Hematopoietic multipotent progenitor cell treated with erythropoietin and hydrocortisone succinate and interleukin-3 and kit ligand, for 8 days (in vitro differentiated cells): ENCODE measurements around the gene KIAA0930.
"Not testable (repeated sequence)": the region's sequence is repeated elsewhere in the genome, so short reads cannot be mapped to it uniquely, and the experiment has no call there.

Experiments
- DNase-seq: peaks from one replicate; pipeline ENCODE4 v3.0.0-alpha.2; 2015

KIAA0930 gene

DNA sequence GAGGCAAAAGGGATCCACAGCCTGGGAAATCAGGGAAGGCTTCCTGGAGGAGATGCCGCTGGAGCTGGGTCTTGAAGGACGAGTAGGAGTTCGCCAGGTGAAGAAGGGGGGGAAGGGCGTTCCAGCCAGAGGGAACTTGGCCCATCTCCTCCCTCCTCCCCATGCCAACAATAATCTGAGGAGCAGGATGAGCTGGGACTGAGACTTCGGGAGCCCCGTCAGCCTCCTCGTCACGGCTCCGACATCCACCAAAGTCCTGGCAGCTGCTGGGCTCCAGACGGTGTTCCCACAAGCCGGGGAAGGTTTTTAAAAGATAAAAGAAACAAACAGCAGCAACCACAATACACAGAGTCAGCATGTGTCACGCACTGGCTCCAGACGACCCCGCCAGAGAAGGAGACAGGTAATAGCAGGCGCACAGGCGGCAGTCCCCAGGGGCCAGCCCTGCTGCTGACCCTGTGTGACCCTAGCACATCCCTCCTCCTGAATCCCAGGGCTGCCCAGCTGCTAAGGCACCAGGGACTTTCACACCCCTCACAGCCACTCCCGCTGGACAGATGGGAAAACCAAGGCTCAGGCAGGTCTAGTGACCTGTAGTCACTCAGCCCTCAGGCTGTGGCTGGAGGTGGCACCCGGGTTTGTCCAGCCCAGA lies 39.7 kb downstream of the KIAA0930 start:
- DNase-seq = no peak

DNA sequence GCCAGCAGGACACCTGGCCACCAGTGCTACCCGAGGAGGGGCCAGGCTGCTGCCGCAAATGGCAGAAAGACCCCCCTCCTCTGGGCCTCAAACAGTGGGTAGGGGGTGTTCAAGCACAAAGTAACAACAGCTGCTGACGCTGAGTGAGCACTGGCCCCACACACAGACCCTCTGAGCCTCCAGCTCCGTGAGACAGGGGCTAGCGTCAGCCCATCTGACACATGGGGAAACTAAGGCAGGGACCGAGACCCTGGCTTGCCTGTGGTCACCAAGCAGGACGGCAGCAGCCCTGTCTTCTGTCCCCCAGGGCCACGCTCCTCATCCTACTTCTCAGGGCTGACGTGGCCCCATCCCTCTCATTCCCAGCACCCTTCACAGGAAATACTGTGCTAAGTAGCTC lies 40.5 kb downstream of the KIAA0930 start:
- no peak for DNase-seq

GRCh38 chr22:45199723-45200122 lies 41.0 kb downstream of the KIAA0930 start:
- no peak for DNase-seq

DNA sequence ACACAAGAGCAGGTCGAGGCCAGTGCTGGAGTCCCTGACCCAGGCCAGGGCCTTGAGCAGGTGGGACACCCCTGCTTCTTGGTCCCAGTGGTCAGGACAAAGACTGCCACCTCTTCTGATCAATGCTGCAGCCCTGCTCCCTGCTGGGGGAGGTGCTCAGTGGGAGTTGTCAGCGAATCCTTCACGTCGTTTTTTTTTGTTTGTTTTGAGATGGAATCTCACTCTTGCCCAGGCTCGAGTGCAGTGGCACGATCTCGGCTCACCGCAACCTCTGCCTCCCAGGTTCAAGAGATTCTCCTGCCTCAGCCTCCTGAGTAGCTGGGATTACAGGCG lies 42.3 kb downstream of the KIAA0930 start:
- no peak for DNase-seq

DNA sequence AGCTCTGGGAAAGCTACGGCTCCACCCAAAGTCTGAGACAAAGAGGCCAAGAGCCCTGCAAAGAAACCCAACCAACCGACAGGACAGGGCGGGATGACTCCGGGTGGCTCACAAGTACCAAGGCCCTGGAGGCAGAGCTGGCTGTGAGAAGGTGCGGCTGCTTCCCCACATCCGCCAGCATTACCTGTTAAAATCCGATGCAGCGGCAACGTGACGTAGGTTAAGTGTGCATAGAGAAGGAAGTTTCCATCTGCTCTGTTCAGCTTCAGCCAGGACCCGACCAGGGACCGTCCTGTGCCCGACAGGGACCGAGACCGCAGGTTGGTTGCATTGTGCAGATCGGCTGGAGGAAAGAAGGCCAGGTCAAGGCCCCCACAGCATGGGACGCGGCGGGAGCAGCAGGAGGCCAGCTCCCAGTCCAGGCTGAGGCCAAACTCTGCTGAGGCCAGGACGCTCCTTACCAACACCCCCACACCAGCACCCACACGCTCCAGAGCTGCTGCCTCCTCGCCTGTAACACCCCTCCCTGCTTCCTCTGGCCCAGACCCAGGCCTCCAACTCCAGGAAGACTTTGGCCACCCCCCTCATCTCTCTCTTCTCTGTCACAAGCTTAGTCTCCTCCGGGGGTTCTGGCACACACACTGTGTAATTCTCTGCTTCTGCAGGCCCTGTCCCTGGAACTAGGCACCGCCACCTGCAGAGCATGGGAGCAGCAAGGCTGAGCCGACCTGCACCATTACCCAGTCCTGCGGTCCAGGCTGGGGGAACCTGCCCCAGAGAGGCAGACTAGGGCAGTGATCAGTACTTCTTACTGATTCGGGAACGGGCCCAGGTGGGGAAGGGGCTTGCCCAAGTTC lies 42.9 kb downstream of the KIAA0930 start:
- no peak for DNase-seq

DNA sequence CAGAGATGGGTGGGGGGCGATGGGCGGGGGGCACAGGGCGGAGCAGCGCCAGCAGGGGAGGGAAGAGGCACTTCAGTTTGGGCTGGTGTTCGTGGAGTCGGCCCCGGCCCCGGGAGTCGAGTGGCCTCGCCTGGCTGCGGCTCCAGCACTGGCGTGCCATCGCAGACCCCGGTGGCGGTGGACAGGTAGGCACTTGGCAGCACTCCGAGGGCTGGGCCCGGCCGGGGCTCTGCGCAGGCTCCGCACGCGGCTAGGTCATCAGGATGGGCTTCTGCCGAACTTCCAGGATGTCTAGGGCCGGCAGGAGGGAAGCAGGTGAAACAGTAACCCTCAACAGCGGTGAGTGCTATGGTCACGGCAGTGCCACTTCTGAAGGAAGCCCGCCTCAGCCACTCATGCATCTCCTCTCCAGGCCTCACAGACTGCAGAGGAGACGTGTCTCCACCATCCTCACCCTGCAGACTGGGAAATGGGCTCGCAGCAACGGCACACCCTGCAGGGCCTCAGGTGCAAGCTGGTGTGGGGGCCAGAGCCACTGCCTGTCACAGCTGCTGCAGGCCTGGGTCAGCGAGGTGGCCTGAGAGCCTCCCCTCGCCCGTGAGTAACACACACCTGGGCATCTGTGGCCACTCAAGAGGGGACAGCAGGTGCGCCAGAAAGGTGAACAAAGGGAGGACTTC lies 43.6 kb downstream of the KIAA0930 start:
- no peak for DNase-seq

DNA sequence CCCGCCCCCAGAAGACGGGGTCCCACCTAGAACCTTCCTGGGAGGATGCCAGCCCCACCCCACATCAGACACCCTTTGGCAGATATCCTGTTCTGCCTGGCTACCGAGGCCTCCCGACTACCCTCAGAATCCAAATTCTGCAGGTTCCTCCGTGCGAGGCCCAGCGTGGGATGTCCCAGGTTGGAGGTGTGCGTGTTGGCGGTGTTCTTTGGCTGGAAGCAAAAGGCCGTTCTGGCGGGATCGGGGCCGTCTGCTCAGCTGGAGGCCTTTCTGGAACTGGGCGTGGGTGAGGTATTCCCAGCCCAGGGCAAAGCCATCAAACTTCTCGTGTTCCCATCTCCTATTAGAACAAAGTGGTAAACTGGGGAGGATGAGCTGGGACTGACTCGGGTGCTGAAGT lies 44.4 kb downstream of the KIAA0930 start:
- no peak for DNase-seq

DNA sequence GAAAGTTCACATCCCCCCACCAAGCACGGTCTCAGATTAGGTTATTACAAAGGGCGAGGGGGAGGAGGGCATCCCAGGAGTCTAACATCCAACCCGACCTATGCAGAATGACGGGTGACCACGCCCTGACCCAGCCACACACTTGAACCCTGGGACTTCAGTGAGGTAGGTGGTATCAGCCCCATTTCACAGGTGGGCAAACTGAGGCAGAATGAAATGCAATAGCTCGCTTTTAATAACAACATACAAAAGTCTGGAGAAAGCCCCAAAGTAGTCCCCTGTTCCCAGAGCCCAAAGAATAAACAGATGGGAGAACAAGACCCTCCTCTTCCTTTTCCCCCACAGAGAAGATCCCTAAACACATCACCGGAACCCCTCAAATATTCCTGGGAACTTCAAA lies 45.1 kb downstream of the KIAA0930 start:
- no peak for DNase-seq

- DNase-seq = no peak
These were observed 46.0 kb downstream of the KIAA0930 start for GRCh38 chr22:45194686-45195085.

GRCh38 chr22:45192701-45193187 lies 48.0 kb downstream of the KIAA0930 start:
- no peak for DNase-seq

DNA sequence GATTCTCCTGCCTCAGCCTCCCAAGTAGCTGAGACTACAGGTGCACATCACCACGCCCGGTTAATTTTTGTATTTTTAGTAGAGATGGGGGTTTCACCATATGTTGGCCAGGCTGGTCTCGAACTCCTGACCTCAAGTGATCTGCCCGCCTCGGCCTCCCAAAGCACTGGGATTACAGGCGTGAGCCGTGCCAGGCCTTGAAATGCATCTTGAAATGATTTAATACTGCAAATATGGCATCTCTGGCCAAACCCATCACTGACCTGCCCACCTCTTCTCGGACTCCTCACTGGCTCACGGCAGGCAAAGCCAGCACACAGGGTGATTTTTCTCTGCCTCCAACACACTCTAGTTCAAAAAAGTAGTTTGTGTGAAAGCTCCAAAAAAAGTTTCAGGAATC lies 48.9 kb downstream of the KIAA0930 start:
- not testable (repeated sequence) for DNase-seq

- DNase-seq = no peak
These were observed 50.4 kb downstream of the KIAA0930 start for GRCh38 chr22:45190202-45190872.

- DNase-seq = no peak
These were observed 51.9 kb downstream of the KIAA0930 start for GRCh38 chr22:45188779-45189178.

GRCh38 chr22:45187891-45188290 lies 52.8 kb downstream of the KIAA0930 start:
- DNase-seq = no peak

DNA sequence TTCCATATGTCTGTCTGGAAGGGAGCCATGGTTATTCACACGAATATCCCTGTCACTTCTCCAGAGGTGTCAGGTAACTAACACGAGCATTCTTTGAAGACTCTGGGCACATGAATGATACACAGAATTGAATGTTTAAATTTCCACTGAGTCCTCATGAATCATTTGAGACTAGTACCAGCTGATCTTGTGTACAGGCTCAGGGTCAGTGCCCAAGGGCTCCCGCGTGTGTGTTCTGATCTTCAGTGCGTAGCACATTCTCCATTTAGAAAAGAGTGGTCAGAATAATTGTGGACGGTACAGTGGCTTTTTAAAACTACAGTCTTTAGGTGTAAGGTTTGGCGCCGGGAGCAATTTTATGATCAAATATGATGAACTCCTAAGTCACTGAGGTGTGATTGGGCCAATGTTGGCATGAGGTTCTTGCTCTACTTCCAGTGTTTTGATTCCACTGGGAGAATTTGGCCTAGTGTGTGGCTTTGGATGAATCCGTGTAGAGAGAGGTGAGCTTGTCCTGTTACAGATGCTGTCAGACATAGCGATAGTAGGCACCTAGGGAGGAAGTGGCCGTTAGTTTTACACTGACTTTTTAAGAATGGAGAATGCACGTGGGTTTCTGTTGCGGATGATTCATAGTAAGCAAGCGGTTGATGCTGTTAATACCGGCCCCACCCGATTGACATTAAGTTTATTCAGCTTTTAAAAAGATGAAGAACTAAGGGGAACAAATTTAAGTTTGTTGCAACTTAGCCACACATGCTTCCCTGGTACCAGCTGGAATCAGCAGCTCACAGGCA lies 54.8 kb downstream of the KIAA0930 start:
- no peak for DNase-seq

GRCh38 chr22:45183974-45184373 lies 56.7 kb downstream of the KIAA0930 start:
- no peak for DNase-seq

DNA sequence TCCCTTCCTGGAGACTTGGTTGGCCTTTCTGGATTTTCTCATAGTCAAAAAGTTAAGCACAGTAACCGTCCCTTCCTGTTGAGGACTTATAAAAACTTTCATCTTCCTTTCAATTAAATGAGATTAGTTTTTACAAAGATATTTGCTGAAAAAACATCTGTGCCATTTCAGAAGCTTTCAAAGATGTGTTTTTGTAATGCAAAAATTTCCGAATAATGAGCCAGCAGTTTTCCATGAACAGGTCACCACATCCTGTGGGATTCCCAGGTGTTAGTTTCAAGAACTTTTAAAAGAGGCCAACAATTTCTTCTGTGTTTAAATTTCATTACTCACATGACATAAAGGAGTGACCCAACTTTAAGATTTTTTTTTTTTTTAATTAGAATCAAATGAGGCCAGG lies 58.9 kb downstream of the KIAA0930 start:
- no peak for DNase-seq

DNA sequence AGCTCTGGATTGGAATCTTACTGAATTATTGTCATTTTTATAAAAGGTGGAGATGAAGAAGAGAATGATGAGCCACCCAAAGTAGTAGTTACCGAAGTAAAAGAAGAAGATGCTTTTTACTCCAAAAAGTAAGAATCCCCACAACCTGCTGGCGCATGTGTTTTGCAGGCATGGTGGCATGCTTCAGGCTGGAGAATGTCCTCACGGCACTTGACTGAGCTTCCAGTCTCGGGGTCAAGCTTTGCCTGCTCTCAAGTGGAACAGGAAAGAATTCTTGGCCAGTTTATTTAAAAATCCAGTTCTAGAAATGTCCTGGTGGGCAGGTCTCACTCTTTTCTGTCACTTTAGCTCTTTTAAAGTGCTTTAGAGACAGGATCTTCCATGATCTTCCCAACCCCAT lies 59.5 kb downstream of the KIAA0930 start:
- DNase-seq = no peak

DNA sequence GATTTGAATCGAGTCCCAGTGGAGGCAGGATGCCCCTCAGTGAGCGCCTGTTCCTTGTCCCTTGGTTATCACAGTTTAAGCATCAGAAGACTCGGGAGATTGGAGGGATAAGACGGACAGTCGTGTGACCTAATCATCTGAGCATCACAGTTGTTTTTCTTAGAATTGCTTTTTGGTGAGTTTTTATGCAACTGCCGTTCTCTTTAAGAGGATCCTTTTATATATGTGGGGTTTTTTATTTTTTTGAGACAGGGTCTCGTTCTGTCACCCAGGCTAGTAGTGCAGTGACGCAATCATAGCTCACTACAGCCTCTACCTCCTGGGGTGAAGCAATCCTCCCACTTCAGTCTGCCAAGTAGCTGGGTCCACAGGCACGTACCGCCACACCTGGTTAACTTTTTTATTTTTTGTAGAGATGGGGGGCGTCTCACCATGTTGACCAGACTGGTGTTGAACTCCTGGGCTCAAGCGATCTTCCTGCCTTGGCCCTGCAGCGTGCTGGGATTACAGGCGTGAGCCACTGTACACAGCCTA lies 60.5 kb downstream of the KIAA0930 start:
- DNase-seq = no peak

DNA sequence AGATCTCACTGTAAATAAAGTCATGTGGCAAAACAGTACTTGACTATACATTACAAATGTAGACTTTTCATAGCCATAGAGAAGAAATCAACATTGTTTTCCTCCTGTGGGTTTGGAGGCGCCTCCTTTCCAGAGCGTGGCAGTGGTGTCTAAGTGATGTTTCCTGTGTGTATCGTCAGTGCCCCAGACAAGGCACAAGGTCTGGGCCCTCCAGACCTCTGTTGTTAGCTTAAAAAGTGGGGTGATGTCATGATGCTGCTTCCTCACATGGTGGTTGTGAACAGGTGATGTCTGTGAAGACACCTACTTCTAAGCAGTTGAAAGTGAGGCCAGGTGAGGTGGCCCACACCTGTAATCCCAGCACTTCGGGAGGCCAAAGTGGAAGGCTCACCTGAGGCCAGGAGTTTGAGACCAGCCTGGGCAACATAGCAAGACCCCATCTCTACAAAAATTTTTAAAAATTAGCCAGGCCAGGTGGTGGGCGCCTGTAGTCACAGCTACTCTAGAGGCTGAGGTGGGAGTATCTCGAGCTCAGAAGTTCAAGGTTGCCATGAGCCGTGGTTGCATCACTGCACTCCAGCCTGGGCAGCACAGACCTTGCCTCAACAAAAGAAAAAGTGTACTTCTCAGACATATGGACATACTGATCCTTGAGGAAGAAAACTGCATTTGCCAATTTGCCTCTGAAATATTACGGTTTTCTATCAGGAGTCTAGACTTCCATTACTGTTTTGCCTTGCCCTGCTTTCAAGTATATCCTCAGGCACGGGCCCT lies 61.2 kb downstream of the KIAA0930 start:
- no peak for DNase-seq

GRCh38 chr22:45172881-45173585 lies 67.7 kb downstream of the KIAA0930 start:
- DNase-seq = no peak
